Measurements from ENCODE around the gene TRIM47. TPM values are rescaled to one million over a fixed set of nuclear protein-coding genes. Genes with fewer than 3 reads are reported as not detected.

The TRIM47 gene
- total and polyA plus RNA-seq, 2 of the 13 experiments (the other 11 are each of a cell fraction or from before 2014, with no cell fraction given) = 33.5 to 82.0 TPM

- TF ChIP-seq MLXIP (CRISPR knock-in tag; IDR thresholded peaks at IDR 0.05; ENCODE audit: borderline replicate concordance) (no peak), ZNF260 (CRISPR knock-in tag; IDR thresholded peaks at IDR 0.05; ENCODE audit: borderline replicate concordance, low read depth) (no peak), SRSF1 (optimal IDR thresholded peaks at IDR 0.05; ENCODE audit: low read depth, low read length) (peak; percentile 4), ZNF468 (CRISPR knock-in tag; IDR thresholded peaks at IDR 0.05) (0 out of 2 replicates have a peak, but pooled peaks have one; percentile 33), SP4 (CRISPR knock-in tag; IDR thresholded peaks at IDR 0.05) (0 out of 2 replicates have a peak, but pooled peaks have one; percentile 7), MIER2 (CRISPR knock-in tag; IDR thresholded peaks at IDR 0.05) (no peak), ZNF572 (CRISPR knock-in tag; IDR thresholded peaks at IDR 0.05) (0 out of 2 replicates have a peak, but pooled peaks have one; percentile 22), DR1 (CRISPR knock-in tag; IDR thresholded peaks at IDR 0.05) (0 out of 2 replicates have a peak, but pooled peaks have one; percentile 2), ZNF512B (CRISPR knock-in tag; IDR thresholded peaks at IDR 0.05; ENCODE audit: borderline replicate concordance) (0 out of 2 replicates have a peak, but pooled peaks have one; percentile 9), RNF2 (conservative IDR thresholded peaks at IDR 0.05; ENCODE audit: low read depth) (no peak), ZC3H13 (CRISPR knock-in tag; IDR thresholded peaks at IDR 0.05) (peak; percentile 34; the same call in 1 of the 2 replicates), EEA1 (CRISPR knock-in tag; IDR thresholded peaks at IDR 0.05; ENCODE audit: borderline replicate concordance) (no peak), AGO2 (optimal IDR thresholded peaks at IDR 0.05; ENCODE audit: low read depth, low read length) (peak; percentile 7), ZBTB34 (CRISPR knock-in tag; IDR thresholded peaks at IDR 0.05) (no peak), SRF (IDR thresholded peaks at IDR 0.05; ENCODE audit: low read depth, low read length) (no peak), CEBPG (CRISPR knock-in tag; IDR thresholded peaks at IDR 0.05) (no peak), ZNF451 (CRISPR knock-in tag; IDR thresholded peaks at IDR 0.05) (no peak; the same call in 1 of the 2 replicates), KLF16 (CRISPR knock-in tag; IDR thresholded peaks at IDR 0.05) (0 out of 4 replicates have a peak, but pooled peaks of 1 of the 2 experiments have one; percentile 14), FOXA3 (CRISPR knock-in tag; IDR thresholded peaks at IDR 0.05) (no peak), ZNF549 (CRISPR knock-in tag; IDR thresholded peaks at IDR 0.05) (no peak)
- TF ChIP-seq, protein P1, sequence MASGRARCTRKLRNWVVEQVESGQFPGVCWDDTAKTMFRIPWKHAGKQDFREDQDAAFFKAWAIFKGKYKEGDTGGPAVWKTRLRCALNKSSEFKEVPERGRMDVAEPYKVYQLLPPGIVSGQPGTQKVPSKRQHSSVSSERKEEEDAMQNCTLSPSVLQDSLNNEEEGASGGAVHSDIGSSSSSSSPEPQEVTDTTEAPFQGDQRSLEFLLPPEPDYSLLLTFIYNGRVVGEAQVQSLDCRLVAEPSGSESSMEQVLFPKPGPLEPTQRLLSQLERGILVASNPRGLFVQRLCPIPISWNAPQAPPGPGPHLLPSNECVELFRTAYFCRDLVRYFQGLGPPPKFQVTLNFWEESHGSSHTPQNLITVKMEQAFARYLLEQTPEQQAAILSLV (CRISPR knock-in tag; IDR thresholded peaks at IDR 0.05; ENCODE audit: borderline replicate concordance) = no peak
Observed at GRCh38 chr17:75845933-75846691, 32.3 kb downstream of the TRIM47 start (continued).

Measured in HepG2 (cell line).